Testis (tissue), 3 donors: ENCODE data around the gene ULK4. TPM values are rescaled to one million over a fixed set of nuclear protein-coding genes. Genes with fewer than 3 reads are reported as not detected.

Experiments used
- DNase-seq: peaks from one replicate; pipeline ENCODE4 v3.0.0-alpha.2; 2019
- H3K27ac ChIP-seq, 2 donors: fragments of 200-600 bp; sonication (generic); one replicate each; pipeline ENCODE4 v1.5.1; 2019
- H3K27me3 ChIP-seq: fragments of 200-600 bp; sonication (generic); one replicate; pipeline ENCODE4 v1.5.1; 2019
- H3K36me3 ChIP-seq: fragments of 200-600 bp; sonication (generic); one replicate; pipeline ENCODE4 v1.5.1; 2017; ENCODE audit warnings: low read depth; ENCODE audit errors: missing control alignments
- H3K4me1 ChIP-seq: fragments of 200-600 bp; sonication (generic); one replicate; pipeline ENCODE4 v1.5.1; 2019
- H3K4me3 ChIP-seq, 2 donors: fragments of 200-600 bp; sonication (generic); one replicate each; pipeline ENCODE4 v1.5.1; 2017 to 2019
- H3K9me3 ChIP-seq: fragments of 200-600 bp; sonication (generic); one replicate; pipeline ENCODE4 v1.5.1; 2017
- CTCF ChIP-seq, 3 experiments: fragments of 450-650 bp in 2 of 3; fragments of 200-600 bp in 1 of 3; sonication (generic) in 1 of 3; IDR thresholded peaks; one replicate each; pipeline ENCODE4 v1.5.1; 2016 to 2019; ENCODE audit warnings: antibody characterized with exemption in 3 of 3, mild to moderate bottlenecking in 2 of 3, moderate library complexity in 1 of 3
- POLR2A ChIP-seq: fragments of 450-650 bp; IDR thresholded peaks from one replicate; pipeline ENCODE4 v1.6.1; 2017; ENCODE audit warnings: antibody characterized with exemption, mild to moderate bottlenecking, moderate library complexity
- WGBS, 2 donors: methylation state at CpG; one replicate each; pipeline ENCODE4 v1.1.5; 2018; 5-methylcytosine and 5-hydroxymethylcytosine counted together
- intact Hi-C: fragments of 100-400 bp; cut with DNase I; formaldehyde crosslinking; loops from one replicate; pipeline ENCODE4 v1.15.1; 2023; ENCODE audit warnings: low total_unique reads
- polyA plus RNA-seq: library from polyadenylated mRNA; stranded (reverse); fragments of 350-450 nt; fragmentation: Illumina TruSeq; extraction: RNeasy Lipid Tissue Mini Kit (QIAGEN cat#74804); gene quantifications from one replicate; pipeline ENCODE4 v1.2.3, GENCODE V29; 2014; ENCODE audit warnings: low read depth, low replicate concordance; ENCODE audit not compliant: insufficient read depth
- total RNA-seq, 2 donors: library from RNA; depleted of rRNA; stranded (reverse); fragments of >200 nt; gene quantifications; one replicate each; pipeline ENCODE4 v1.2.3, GENCODE V29; 2016

ULK4 gene
- total and polyA plus RNA-seq, 3 donors from 2014 or later = 45.7 to 91.6 (median 47.4) TPM

DNA sequence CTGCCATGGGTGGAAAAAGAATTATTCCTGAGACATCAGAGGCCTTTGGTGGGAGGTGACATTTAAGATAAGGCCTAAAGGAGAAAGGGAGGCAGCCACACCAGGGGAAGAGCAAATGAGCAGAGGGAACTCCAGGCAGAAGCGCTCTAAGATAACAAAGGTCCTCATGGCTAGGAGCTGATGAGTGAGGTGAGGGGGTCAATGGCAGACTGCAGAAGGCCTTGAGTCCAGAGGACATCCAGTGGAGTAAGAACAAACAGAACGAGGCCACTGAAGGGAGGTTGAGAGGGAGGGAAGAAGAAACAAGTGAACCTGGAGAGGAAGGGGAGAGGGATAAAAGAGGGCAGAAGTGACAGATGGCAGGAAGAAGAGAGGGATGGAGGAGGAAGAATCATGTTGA lies 665.3 kb downstream of the ULK4 start:
- intact Hi-C loops = no loop called here
- Histone ChIP-seq H3K9me3 (no peaks in the 10 kb centered on the region), H3K36me3 (no peaks in the 10 kb centered on the region), H3K4me1 (no peaks in the 10 kb centered on the region), H3K4me3 (no peak overlapping the region), H3K27ac (no peak overlapping the region), H3K27me3 (no peaks in the 10 kb centered on the region)
- TF ChIP-seq POLR2A = no peak
- no peak for TF ChIP-seq CTCF (IDR thresholded peaks at IDR 0.05)
- WGBS, 2 donors = 69 to 79% methylated on average over 2 of the region's 2 CpGs
- DNase-seq = no peak

- H3K27ac ChIP-seq = no peak overlapping the region
- no peaks in the 10 kb centered on the region for H3K27me3 ChIP-seq
- no peaks in the 10 kb centered on the region for H3K4me1 ChIP-seq
- intact Hi-C loops = no loop called here
- WGBS, 2 donors = 86 to 91% methylated on average over 3 of the region's 3 CpGs
- H3K9me3 ChIP-seq = no peaks in the 10 kb centered on the region
- no peak overlapping the region for H3K4me3 ChIP-seq
- DNase-seq = no peak
- H3K36me3 ChIP-seq = no peaks in the 10 kb centered on the region
- no peak for TF ChIP-seq CTCF (IDR thresholded peaks at IDR 0.05)
- no peak for TF ChIP-seq POLR2A
Measured at GRCh38 chr3:41295740-41296139, 666.2 kb downstream of the ULK4 start.

DNA sequence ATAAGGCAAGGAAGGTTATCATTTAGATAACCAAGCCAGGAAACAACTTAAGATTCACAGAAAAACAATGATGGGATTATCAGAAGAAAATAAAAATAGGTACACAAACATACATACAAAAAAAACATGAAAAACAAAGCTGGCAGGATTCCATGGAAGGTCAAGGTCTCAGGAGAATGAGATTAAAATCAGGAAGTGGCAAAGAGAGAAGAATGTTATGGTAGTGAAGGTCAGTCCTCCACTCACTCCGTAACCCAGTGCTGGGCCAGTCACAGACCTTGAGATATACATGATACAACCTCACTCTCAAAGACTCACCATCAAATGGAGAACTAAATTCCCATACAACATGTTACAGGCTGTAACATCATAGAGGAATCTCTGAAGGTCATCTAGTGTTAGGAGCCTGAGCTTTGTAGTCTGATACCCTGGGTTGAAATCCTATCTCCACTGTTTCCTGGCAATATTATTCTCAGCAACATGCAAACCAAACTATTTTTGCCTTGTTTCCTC lies 668.7 kb downstream of the ULK4 start:
- 67 to 81% methylated on average over 1 of the region's 1 CpG for WGBS, 2 donors
- H3K4me3 ChIP-seq = no peak overlapping the region
- H3K9me3 ChIP-seq = no peaks in the 10 kb centered on the region
- no peaks in the 10 kb centered on the region for H3K4me1 ChIP-seq
- H3K36me3 ChIP-seq = no peaks in the 10 kb centered on the region
- intact Hi-C loops = no loop called here
- no peaks in the 10 kb centered on the region for H3K27me3 ChIP-seq
- DNase-seq = no peak
- TF ChIP-seq CTCF (IDR thresholded peaks at IDR 0.05) = no peak
- no peak for TF ChIP-seq POLR2A
- no peak overlapping the region for H3K27ac ChIP-seq

GRCh38 chr3:41290736-41291135 lies 671.2 kb downstream of the ULK4 start:
- no peaks in the 10 kb centered on the region for H3K9me3 ChIP-seq
- TF ChIP-seq POLR2A (no peak), CTCF (IDR thresholded peaks at IDR 0.05) (no peak)
- no peaks in the 10 kb centered on the region for H3K27me3 ChIP-seq
- intact Hi-C loops = no loop called here
- H3K36me3 ChIP-seq = no peaks in the 10 kb centered on the region
- H3K4me3 ChIP-seq = no peak overlapping the region
- H3K27ac ChIP-seq = no peak overlapping the region
- WGBS, 2 donors = 81 to 92% methylated on average over 4 of the region's 4 CpGs
- no peaks in the 10 kb centered on the region for H3K4me1 ChIP-seq
- no peak for DNase-seq

DNA sequence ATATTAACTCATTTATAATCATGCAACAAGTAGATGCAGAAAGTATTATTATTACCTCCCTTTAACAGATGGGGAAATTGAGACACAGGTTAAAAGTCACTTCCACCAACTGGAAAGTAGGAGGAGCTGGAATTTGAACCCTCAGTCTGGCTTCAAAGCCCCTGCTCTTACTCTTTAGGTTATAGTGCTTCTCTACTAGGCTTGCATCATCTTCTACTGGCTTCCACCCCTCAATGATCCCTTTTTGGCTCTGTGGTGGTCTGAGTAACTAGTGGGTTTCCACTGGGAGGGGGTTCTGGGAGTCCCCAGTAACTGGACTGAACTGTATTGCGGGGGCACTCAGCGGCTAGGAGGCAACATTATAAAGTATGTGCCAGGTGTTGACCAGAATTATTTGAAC lies 671.6 kb downstream of the ULK4 start:
- WGBS, 2 donors = 86 to 96% methylated on average over 2 of the region's 2 CpGs
- no peaks in the 10 kb centered on the region for H3K36me3 ChIP-seq
- intact Hi-C loops = no loop called here
- H3K27me3 ChIP-seq = no peaks in the 10 kb centered on the region
- H3K27ac ChIP-seq = no peak overlapping the region
- no peaks in the 10 kb centered on the region for H3K9me3 ChIP-seq
- no peaks in the 10 kb centered on the region for H3K4me1 ChIP-seq
- no peak overlapping the region for H3K4me3 ChIP-seq
- DNase-seq = no peak
- TF ChIP-seq CTCF (IDR thresholded peaks at IDR 0.05) (no peak), POLR2A (no peak)
